ENCODE results near the gene LARP1. TPM values are rescaled to one million over a fixed set of nuclear protein-coding genes. Genes with fewer than 3 reads are reported as not detected.

LARP1 gene
- total and polyA plus RNA-seq, 2 donors (not counting 1 experiment from before 2014, with no cell fraction given), result 59.6 to 150 TPM

- H3K4me1 ChIP-seq (ENCODE audit: control insufficient read depth in 2 of 2, insufficient read depth in 2 of 2, low read length in 2 of 2), result peaks cover 46 to 50% of the 10 kb centered on the region in 2 donors
- ATAC-seq (ENCODE audit: low read depth) (no peak), DNase-seq (peak; percentile 58)
- Mint-ChIP-seq H3K4me1 (peaks cover 69% of the 10 kb centered on the region), H3K4me3 (peak overlapping the region; percentile 75), H3K27ac (peak overlapping the region; percentile 75), H3K27me3 (no peaks in the 10 kb centered on the region), H3K9me3 (ENCODE audit: insufficient read depth) (no peaks in the 10 kb centered on the region)
- H3K4me3 ChIP-seq (ENCODE audit: control extremely low read depth in 1 of 5, extremely low read depth in 1 of 5, insufficient read depth in 1 of 5, low read depth in 2 of 5, low read length in 4 of 5), result peak overlapping the region in 3 of 5 experiments; percentile 5 to 21 (median 5)
- CTCF ChIA-PET, result interaction anchor here (0.6 to 1.4 kb wide), 5 partner anchors 16 to 183 kb away, joined by 3 read pairs; partner anchors contain the start of gene MRPL22
- H2AFZ ChIP-seq (ENCODE audit: insufficient read depth, low read depth, low read length, poor library complexity, severe bottlenecking), result no peak overlapping the region
- no peaks in the 10 kb centered on the region for H3K9me3 ChIP-seq (ENCODE audit: control extremely low read depth in 1 of 3, control insufficient read depth in 2 of 3, insufficient read depth in 1 of 3, low read length in 2 of 3)
- no peaks in the 10 kb centered on the region for H3K36me3 ChIP-seq (replicated peaks in 1 of 2; ENCODE audit: control extremely low read depth in 1 of 2, control insufficient read depth in 1 of 2, extremely low read depth in 1 of 2, insufficient read depth in 2 of 2, low read length in 1 of 2)
- POLR2A ChIA-PET, result no interaction called here
- TF ChIP-seq EZH2 (IDR thresholded peaks at IDR 0.05; ENCODE audit: borderline replicate concordance, insufficient read depth, low read depth, low read length, poor library complexity, severe bottlenecking), result no peak
- no peak for TF ChIP-seq CTCF (IDR thresholded peaks at IDR 0.05)
- intact Hi-C loops (cut with micrococcal nuclease), result loop anchor here (5.0 kb wide), 1 partner anchor 721 kb away; the partner anchor contains the start of genes FAM114A2 and MFAP3
- H4K20me1 ChIP-seq (ENCODE audit: control insufficient read depth, insufficient read depth, low read length, poor library complexity, severe bottlenecking), result peaks cover 23% of the 10 kb centered on the region
- peak overlapping the region; percentile 4 for H3K9ac ChIP-seq (ENCODE audit: low read length)
- H3K27ac ChIP-seq (ENCODE audit: low read length in 2 of 2), result peak overlapping the region; percentile 5 to 23
- 16% methylated on average over 4 of the region's 5 CpGs for WGBS (ENCODE audit: insufficient coverage)
- H3K4me2 ChIP-seq (replicated peaks; ENCODE audit: low read depth, low read length, poor library complexity, severe bottlenecking), result peak overlapping the region; percentile 65
- H3K27me3 ChIP-seq (replicated peaks in 1 of 4; ENCODE audit: control extremely low read depth in 1 of 4, control insufficient read depth in 3 of 4, insufficient read depth in 4 of 4, low read length in 3 of 4), result no peaks in the 10 kb centered on the region
- H3K79me2 ChIP-seq (ENCODE audit: control insufficient read depth, insufficient read depth, low read length), result peaks cover 87% of the 10 kb centered on the region
Observed at GRCh38 chr5:154757814-154758406, 2.7 kb downstream of the LARP1 start.

DNA sequence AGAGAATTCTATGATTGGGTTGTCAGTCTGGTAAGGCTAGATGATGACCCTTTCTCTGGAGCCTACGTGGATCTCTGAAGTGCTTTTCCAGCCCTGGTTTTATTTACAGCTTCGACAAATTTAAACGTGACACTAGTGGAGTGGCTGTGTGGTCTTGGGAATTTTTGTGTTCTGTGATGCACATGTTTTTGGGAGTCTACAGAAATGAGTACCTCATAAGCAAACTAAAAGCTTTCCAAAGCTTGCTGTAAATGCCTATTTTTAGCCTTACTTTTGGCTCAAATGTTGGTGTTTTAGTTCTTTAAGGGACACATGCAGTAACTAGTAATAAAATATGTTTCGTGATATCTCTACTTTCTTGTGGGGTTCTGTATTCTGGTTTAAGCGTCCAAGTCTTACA lies 3.3 kb downstream of the LARP1 start:
- intact Hi-C loops (cut with micrococcal nuclease), result loop anchor here (5.0 kb wide), 1 partner anchor 721 kb away; the partner anchor contains the start of genes FAM114A2 and MFAP3
- CTCF ChIA-PET, result interaction anchor here (0.6 to 0.9 kb wide), 3 partner anchors 9 to 98 kb away, joined by 3 read pairs; no protein-coding TSS in a partner anchor

More for the DNA sequence above, 3.3 kb downstream of the LARP1 start:
- H3K27ac ChIP-seq (ENCODE audit: low read length in 2 of 2), result peak overlapping the region; percentile 5 to 23
- H3K27me3 ChIP-seq (replicated peaks in 1 of 4; ENCODE audit: control extremely low read depth in 1 of 4, control insufficient read depth in 3 of 4, insufficient read depth in 4 of 4, low read length in 3 of 4), result no peaks in the 10 kb centered on the region
- no peak for ATAC-seq (ENCODE audit: low read depth)
- peaks cover 92% of the 10 kb centered on the region for H3K79me2 ChIP-seq (ENCODE audit: control insufficient read depth, insufficient read depth, low read length)
- H3K4me3 Mint-ChIP-seq, result peak overlapping the region; percentile 75
- peaks cover 29% of the 10 kb centered on the region for H4K20me1 ChIP-seq (ENCODE audit: control insufficient read depth, insufficient read depth, low read length, poor library complexity, severe bottlenecking)
- DNase-seq, result no peak
- H3K9ac ChIP-seq (ENCODE audit: low read length), result peak overlapping the region; percentile 4
- no peaks in the 10 kb centered on the region for H3K9me3 Mint-ChIP-seq (ENCODE audit: insufficient read depth)
- peak overlapping the region; percentile 75 for H3K27ac Mint-ChIP-seq
- POLR2A ChIA-PET, result no interaction called here
- no peak overlapping the region for H2AFZ ChIP-seq (ENCODE audit: insufficient read depth, low read depth, low read length, poor library complexity, severe bottlenecking)
- H3K36me3 ChIP-seq (replicated peaks in 1 of 2; ENCODE audit: control extremely low read depth in 1 of 2, control insufficient read depth in 1 of 2, extremely low read depth in 1 of 2, insufficient read depth in 2 of 2, low read length in 1 of 2), result no peaks in the 10 kb centered on the region
- peak overlapping the region in 1 of 5 experiments; percentile 21 for H3K4me3 ChIP-seq (ENCODE audit: control extremely low read depth in 1 of 5, extremely low read depth in 1 of 5, insufficient read depth in 1 of 5, low read depth in 2 of 5, low read length in 4 of 5)
- peaks cover 71% of the 10 kb centered on the region for H3K4me1 Mint-ChIP-seq
- 21% methylated on average over 3 of the region's 5 CpGs for WGBS (ENCODE audit: insufficient coverage)
- TF ChIP-seq CTCF (IDR thresholded peaks at IDR 0.05) (no peak), EZH2 (IDR thresholded peaks at IDR 0.05; ENCODE audit: borderline replicate concordance, insufficient read depth, low read depth, low read length, poor library complexity, severe bottlenecking) (no peak)
- H3K27me3 Mint-ChIP-seq, result no peaks in the 10 kb centered on the region
- no peaks in the 10 kb centered on the region for H3K9me3 ChIP-seq (ENCODE audit: control extremely low read depth in 1 of 3, control insufficient read depth in 2 of 3, insufficient read depth in 1 of 3, low read length in 2 of 3)
- peak overlapping the region; percentile 65 for H3K4me2 ChIP-seq (replicated peaks; ENCODE audit: low read depth, low read length, poor library complexity, severe bottlenecking)
- H3K4me1 ChIP-seq (ENCODE audit: control insufficient read depth in 2 of 2, insufficient read depth in 2 of 2, low read length in 2 of 2), result peaks cover 46 to 51% of the 10 kb centered on the region in 2 donors
